Head of caudate nucleus (tissue), 42 donors: ENCODE results near the gene TTC3.
"Not testable (repeated sequence)": the region's sequence is repeated elsewhere in the genome, so short reads cannot be mapped to it uniquely, and the experiment has no call there.

Experiments used
- DNase-seq, 42 donors: peaks; one replicate each; pipeline versions ENCODE4 v3.0.0 to v3.0.0-alpha.2; 2020 to 2021; ENCODE audit warnings: mixed read lengths in 7 of 42
- intact Hi-C: fragments of 100-400 bp; cut with DNase I; formaldehyde crosslinking; loops from one replicate; pipeline ENCODE4 v1.15.0; 2022

TTC3 gene

GRCh38 chr21:37202221-37203110 is 129.4 kb downstream of the TTC3 start:
- intact Hi-C loops = no loop called here
- DNase-seq = no peak

DNA sequence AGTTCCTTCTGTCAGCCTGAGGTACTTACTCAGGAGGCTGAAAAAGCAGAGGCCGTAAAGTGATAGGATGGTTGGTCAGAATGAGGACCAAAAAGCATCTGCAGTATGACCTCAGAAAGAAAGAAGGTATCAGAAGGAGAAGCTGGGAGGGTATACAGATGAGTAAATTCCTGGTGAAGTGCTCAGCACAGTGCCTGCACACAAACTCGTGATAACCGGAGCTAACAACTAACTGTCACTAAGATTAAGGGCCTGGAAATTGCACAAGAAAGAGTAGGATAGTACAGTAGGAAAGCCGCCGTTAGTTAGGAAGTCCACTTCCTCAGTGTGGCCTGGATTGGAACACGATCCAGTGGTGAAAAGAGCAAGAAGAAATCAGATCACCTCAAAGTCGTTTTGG is 131.5 kb downstream of the TTC3 start:
- intact Hi-C loops = no loop called here
- DNase-seq = no peak

- no peak for DNase-seq
- intact Hi-C loops = no loop called here
Measured at GRCh38 chr21:37206496-37206895, 133.4 kb downstream of the TTC3 start.

DNA sequence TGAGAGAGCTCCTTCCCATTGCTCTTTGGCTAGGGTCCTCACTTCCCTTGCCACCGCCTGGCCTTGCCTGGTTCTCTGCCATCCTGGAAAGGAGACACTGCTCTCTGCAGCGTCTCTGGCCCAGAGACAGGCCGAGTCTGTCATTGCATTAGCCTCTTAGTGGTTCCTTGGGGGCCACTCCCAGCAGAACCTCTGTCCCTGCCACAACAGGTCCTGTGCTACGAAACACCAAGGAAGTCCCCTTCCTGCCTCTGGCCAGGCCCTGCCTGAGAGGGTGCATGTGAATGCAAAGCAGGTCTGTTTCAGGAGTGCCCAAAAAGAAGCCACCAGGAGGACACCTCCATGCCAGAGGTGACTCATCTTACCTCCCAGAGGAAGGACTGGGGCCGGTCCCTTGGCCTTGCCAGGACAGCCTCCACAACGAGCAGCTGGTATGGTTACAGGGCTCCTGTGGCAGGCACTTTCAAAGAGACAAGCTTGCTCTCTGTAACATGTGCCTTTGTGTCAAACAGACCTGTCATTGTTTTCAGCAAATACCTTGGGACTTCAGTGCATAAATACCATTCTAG is 134.5 kb downstream of the TTC3 start:
- intact Hi-C loops = no loop called here
- DNase-seq = peak in 8 of 42 donors; percentile 8 to 66 (median 26)

- intact Hi-C loops = no loop called here
- DNase-seq = peak; percentile 52 to 92 (median 76)
Measured at GRCh38 chr21:37208056-37208721, 135.1 kb downstream of the TTC3 start.

GRCh38 chr21:37208741-37209225 is 135.7 kb downstream of the TTC3 start:
- DNase-seq = peak in 6 of 42 donors; percentile 25 to 62 (median 41)
- intact Hi-C loops = no loop called here

GRCh38 chr21:37210130-37210529 is 137.1 kb downstream of the TTC3 start:
- intact Hi-C loops = no loop called here
- no peak for DNase-seq

DNA sequence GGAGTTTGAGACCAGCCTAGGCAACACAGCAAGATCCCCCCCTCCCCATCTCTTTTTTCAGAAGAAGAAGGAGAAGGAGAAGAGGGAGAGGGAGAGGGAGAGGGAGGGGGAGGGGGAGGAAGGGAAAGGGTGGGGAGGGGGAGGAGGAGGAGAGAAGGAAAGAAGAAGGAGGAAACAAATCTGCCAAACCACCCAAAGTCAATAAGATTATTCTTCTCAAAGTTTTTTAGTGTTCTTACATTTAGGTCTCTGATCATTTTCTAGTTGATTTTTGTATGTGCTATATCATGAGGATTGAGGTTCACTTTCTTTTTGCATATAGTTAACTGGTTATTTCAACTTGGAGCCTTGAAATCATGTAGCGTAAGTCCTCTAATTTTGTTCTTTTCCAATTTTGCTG is 137.7 kb downstream of the TTC3 start:
- intact Hi-C loops = no loop called here
- DNase-seq = no peak

DNA sequence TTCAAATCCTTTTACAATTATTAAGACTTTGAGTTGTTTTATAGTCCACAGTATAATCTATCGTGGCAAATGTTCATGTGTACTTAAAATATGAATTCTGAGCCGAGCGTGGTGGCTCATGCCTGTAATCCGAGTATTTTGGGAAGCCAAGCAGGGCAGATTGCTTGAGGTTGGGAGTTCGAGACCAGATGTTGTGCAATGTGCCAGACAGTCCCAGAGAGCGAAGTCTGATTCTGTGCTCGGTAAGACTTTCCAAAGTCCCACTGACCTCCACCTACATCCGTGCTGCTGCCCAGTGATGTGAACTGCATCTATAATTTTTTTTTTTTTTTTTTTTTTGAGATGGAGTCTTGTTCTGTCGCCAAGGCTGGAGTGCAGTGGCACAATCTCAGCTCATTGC is 141.9 kb downstream of the TTC3 start:
- DNase-seq = peak in 1 of 42 donors; percentile 2
- intact Hi-C loops = no loop called here

DNA sequence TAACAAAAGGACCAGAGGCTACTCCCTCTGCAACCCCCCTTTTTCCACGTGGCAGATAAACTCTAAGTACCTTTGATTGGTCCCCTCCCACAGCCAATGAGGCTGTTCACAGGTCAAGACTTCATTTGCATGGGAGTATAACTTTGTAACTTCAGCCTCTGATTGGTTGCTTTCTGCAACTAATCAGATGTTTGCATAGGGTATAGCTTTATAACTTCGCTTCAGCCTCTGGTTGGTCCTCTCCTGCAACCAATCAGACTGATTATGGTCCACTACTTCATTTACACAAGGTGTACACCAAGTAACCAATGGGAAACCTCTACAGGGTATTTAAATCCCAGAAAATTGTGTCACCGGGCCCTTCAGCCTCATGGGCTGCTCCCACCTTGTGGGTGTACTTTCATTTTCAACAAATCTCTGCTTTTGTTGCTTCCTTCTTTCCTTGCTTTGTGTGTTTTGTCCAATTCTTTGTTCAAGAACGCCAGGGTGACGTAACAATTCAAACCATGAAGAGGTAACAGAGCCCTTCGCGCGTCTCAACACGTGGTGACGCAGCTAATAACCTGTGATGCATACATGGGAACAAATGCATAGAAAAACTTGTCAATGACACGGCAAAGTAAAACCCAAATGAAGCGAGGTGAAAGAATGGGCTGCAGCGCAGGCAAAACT is 146.8 kb downstream of the TTC3 start:
- intact Hi-C loops = loop anchor here (2.0 kb wide), 1 partner anchor 47 kb away; the partner anchor contains the start of gene VPS26C
- DNase-seq = peak in 8 of 42 donors; percentile 12 to 55 (median 26)

GRCh38 chr21:37220433-37220980 is 147.5 kb downstream of the TTC3 start:
- intact Hi-C loops = loop anchor here (2.0 kb wide), 1 partner anchor 46 kb away; the partner anchor contains the start of gene VPS26C
- DNase-seq = peak in 31 of 42 donors; percentile 19 to 67 (median 39)

GRCh38 chr21:37220981-37221664 is 148.1 kb downstream of the TTC3 start:
- intact Hi-C loops = loop anchor here (2.0 kb wide), 1 partner anchor 46 kb away; the partner anchor contains the start of gene VPS26C

GRCh38 chr21:37222248-37222647 is 149.2 kb downstream of the TTC3 start:
- intact Hi-C loops, DNase-seq: not testable (repeated sequence)

More at GRCh38 chr21:37220981-37221664, 148.1 kb downstream of the TTC3 start:
- DNase-seq = peak; percentile 93 to 99 (median 97)

GRCh38 chr21:37223804-37224345 is 150.8 kb downstream of the TTC3 start:
- intact Hi-C loops = no loop called here
- DNase-seq = peak in 1 of 42 donors; percentile 40

DNA sequence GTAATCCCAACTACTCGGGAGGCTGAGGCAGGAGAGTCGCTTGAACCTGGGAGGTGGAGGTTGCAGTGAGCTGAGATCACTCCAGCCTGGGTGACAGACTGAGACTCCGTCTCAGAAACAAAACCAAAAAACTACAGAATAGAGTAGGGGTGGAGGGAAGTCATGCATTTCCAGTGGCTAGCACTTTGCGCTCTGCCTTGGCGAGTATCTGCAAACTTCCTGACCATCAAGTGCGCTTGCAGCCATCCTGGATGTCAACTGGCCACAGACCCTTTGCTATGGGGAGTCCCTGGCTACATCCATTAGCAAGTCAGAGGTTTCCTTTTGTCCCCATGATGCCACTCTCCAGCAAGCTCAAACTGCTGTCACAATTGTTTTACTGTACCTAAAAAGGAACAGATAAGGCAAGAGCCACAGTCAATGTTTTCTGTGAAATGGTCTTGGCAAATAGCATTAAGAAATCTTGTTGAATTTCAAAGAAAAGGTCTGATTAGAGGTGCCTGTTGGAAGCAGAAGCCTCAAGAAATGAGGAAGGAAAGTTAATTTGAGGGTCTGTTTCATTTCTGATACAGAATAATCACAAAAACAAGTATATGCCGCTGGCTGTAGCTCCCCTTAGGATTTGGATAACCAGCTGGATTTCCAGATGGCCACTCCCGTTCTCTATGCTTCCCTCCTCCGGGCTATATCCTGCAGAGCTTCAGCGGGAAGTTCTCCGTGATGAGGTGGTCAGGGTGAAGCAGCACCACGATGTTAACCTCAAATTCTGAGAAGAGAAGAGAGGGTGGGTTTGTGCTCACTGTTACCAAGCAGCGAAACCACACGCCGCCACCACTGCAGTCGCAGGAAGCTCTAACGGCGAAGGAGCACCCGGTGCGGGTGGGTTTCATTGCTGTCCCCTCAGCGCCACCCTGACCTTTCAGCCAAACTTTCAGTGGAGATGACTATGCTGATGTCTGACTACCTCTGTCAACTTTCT is 152.1 kb downstream of the TTC3 start:
- intact Hi-C loops = no loop called here
- DNase-seq = peak in 1 of 42 donors; percentile 36

DNA sequence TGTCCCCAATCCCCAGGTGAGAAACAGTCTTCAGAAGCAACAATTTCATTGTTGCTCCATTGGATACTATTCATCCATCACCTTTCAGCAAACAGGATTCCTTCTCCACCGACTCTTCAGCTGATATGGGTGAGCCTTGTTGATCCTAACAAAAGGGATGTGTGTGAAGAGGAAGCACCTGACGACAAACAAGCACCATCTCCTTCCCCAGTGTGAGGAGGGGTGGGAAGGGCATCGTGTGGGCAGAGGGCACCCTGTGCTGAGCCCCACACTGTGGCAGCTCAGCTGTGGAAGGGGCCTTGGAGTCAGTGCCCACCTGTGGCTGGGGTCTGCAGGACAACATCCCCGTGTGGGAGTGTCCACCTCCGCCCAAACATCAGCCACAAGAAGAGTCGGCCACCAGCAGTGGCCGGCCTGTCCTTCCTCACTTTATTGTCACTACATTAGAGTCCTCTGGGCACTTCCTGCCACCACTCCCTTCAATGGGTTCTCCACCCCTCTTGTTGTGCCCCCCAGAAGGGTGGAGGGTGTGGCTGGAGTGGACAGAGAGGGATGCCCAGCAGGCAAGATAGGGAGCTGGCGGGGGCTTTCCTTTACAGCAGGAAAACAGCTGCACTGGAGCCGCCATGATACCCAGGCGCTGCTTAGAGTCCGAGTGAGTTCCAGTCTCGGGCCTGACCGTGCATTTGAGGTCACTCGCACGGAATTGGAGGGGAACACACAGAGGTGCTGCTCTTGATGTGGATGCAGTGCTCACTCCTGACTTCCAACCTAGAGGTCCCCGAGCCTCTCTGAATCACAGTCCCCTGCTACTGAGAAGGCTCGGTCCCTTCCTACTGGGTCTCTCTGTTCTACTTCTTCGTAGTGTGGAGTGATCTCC is 153.2 kb downstream of the TTC3 start:
- peak in 1 of 42 donors; percentile 27 for DNase-seq
- intact Hi-C loops = no loop called here
